Esophagus (tissue), 2 donors: Measurements from ENCODE around the gene SEPTIN1. TPM values are rescaled to one million over a fixed set of nuclear protein-coding genes. Genes with fewer than 3 reads are reported as not detected.
"Not testable (repeated sequence)": the region's sequence is repeated elsewhere in the genome, so short reads cannot be mapped to it uniquely, and the experiment has no call there.

ENCODE experiments used
- H3K27ac ChIP-seq, 2 donors: one replicate each; pipeline ENCODE4 v1.5.1; 2013; ENCODE audit warnings: low read depth in 2 of 2, mild to moderate bottlenecking in 2 of 2, inconsistent platforms in 1 of 2, low read length in 1 of 2, moderate library complexity in 1 of 2
- H3K27me3 ChIP-seq, 2 donors: one replicate each; pipeline ENCODE4 v1.6.1; 2013; ENCODE audit warnings: low read length in 2 of 2, control low read depth in 1 of 2, mild to moderate bottlenecking in 1 of 2; ENCODE audit not compliant: insufficient read depth in 2 of 2, control insufficient read depth in 1 of 2
- H3K36me3 ChIP-seq, 2 donors: one replicate each; pipeline ENCODE4 v1.6.1; 2013; ENCODE audit warnings: low read length in 1 of 2; ENCODE audit not compliant: control insufficient read depth in 2 of 2, insufficient read depth in 2 of 2
- H3K4me1 ChIP-seq, 2 donors: one replicate each; pipeline ENCODE4 v1.6.1; 2013; ENCODE audit warnings: low read length in 1 of 2; ENCODE audit not compliant: control insufficient read depth in 2 of 2, insufficient read depth in 2 of 2
- H3K4me3 ChIP-seq, 2 donors: one replicate each; pipeline ENCODE4 v1.5.1; 2013; ENCODE audit warnings: low read length in 2 of 2, mild to moderate bottlenecking in 2 of 2, low read depth in 1 of 2, moderate library complexity in 1 of 2
- H3K9me3 ChIP-seq, 2 donors: one replicate each; pipeline ENCODE4 v1.6.1; 2013; ENCODE audit warnings: mild to moderate bottlenecking in 2 of 2, low read depth in 1 of 2, low read length in 1 of 2, moderate library complexity in 1 of 2; ENCODE audit not compliant: control insufficient read depth in 2 of 2, insufficient read depth in 1 of 2
- WGBS, 2 donors: extraction: QIAGEN DNeasy Blood & Tissue Kit; methylation state at CpG; one replicate each; pipeline ENCODE4 v1.1.7; 2013; 5-methylcytosine and 5-hydroxymethylcytosine counted together
- polyA plus RNA-seq, 2 donors: library from polyadenylated mRNA; stranded (reverse); fragments of 200-250 nt; gene quantifications; one replicate each; pipeline ENCODE4 v1.2.3, GENCODE V29; 2013
- donor health status: healthy with polysubstance abuse.
- donor health status: Bipolar disorder and iron deficiency.

SEPTIN1 gene
- polyA plus RNA-seq, 2 donors, result 3.5 to 6.8 TPM

DNA sequence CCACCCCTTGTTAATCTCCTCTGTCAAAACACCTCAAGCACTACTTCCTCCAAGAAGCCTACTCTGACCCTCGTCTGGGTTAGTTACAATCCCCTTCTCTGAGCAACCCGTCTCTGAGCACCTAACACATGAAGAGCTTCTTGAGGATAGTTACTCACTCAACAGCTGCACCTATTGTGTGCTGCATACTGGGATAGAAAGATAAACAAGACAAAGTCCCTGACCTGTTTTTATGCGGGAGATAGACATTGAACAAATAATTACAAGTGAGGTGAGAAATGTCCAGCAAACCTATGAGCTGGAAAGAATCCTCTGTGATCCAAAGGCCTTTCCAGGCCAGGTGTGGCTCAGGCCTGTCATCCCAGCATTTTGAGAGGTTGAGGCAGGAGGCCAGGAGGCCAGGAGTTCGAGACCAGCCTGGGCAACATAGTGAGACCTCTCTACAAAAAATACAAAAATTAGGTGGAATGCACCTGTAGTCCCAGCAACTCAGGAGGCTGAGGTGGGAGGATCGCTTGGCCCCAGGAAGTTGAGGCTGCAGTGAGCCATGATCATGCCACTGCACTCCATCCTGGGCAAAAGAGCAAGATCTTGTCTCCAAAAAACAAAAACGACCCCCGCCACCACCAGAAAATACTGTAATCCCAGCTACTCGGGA is 19.5 kb upstream of the SEPTIN1 start:
- WGBS, 2 donors, result 75 to 78% methylated on average over 8 of the region's 8 CpGs
- H3K4me3 ChIP-seq, result no peak overlapping the region
- H3K27ac ChIP-seq, result no peak overlapping the region

DNA sequence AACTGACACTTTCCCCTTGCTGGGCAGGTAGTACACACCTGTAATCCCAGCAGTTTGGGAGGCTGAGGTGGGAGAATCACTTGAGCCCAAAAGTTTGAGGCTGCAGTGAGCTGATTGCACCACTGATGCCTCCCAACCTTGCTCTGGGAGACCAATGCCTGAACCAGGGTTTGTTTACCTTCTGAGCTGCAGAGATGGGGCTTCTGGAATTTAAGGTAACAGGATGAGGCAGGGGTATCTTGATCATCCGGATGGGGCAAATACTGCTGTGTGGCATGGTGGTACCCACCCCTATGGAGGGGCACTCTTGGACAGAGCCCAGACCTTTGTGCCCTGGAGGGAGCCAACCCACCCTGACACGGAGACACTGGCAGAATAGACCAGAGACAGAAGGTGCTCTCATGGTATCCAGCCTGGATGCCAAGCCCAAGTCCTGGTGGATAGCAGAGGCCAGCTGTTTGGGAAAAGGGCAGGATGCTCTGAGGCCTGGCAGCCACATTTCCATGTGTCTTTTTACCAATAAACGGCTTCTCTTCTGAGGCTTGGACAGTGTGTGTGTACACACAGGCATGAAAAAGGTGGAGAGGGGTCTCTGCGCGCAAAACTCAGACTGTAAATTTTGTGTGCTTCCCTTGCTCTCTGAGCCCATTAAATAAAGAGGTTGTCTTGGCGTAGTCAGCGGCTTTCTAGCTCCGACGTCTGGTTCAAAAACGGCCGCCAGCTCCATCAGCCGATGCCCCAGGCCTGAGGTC is 17.2 kb upstream of the SEPTIN1 start:
- Histone ChIP-seq H3K27me3 (no peaks in the 10 kb centered on the region), H3K4me3 (peak overlapping the region; percentile 44 to 76), H3K9me3 (no peaks in the 10 kb centered on the region), H3K36me3 (peaks cover 0 to 14% of the 10 kb centered on the region in 2 donors), H3K4me1 (peaks cover 0 to 6% of the 10 kb centered on the region in 2 donors), H3K27ac (peak overlapping the region; percentile 75 to 82)
- WGBS, 2 donors, result 12 to 20% methylated on average over 12 of the region's 12 CpGs

More for the DNA sequence above, 19.5 kb upstream of the SEPTIN1 start:
- H3K4me1 ChIP-seq, result peaks cover 0 to 2% of the 10 kb centered on the region in 2 donors
- peaks cover 0 to 14% of the 10 kb centered on the region in 2 donors for H3K36me3 ChIP-seq
- H3K9me3 ChIP-seq, result no peaks in the 10 kb centered on the region
- H3K27me3 ChIP-seq, result no peaks in the 10 kb centered on the region

DNA sequence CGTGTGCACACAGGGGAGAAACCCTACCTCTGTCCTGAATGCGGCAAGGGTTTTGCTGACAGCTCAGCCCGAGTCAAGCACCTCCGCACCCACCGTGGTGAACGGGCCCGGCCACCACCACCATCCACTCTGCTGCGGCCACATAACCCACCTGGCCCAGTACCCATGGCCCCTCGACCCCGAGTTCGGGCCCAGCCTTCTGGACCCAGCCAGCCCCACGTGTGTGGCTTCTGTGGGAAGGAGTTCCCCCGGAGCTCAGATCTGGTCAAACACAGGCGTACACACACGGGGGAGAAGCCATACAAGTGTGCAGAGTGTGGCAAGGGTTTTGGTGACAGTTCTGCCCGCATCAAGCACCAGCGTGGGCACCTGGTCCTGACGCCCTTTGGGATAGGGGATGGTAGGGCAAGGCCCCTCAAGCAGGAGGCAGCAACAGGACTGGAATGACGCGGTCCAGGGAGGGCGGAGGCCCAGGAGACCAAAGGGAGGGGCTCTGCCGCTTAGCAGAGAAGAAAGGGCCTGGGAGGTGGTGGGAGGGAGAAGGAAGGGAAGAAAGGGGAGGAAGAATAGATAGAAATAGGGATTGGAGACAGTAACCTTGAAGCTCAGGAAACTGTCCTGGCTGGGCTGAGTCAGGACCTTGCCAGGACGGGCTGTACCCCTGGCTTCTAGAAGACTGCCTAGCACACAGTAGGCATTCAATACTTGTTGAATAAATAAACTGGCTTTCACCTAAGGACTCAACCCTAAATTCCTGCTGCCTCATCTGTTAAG is 16.5 kb upstream of the SEPTIN1 start:
- Histone ChIP-seq H3K9me3 (no peaks in the 10 kb centered on the region), H3K27me3 (no peaks in the 10 kb centered on the region), H3K4me3 (no peak overlapping the region), H3K4me1 (peaks cover 0 to 6% of the 10 kb centered on the region in 2 donors), H3K36me3 (peaks cover 0 to 14% of the 10 kb centered on the region in 2 donors), H3K27ac (no peak overlapping the region)
- WGBS, 2 donors, result 77 to 85% methylated on average over 23 of the region's 23 CpGs

DNA sequence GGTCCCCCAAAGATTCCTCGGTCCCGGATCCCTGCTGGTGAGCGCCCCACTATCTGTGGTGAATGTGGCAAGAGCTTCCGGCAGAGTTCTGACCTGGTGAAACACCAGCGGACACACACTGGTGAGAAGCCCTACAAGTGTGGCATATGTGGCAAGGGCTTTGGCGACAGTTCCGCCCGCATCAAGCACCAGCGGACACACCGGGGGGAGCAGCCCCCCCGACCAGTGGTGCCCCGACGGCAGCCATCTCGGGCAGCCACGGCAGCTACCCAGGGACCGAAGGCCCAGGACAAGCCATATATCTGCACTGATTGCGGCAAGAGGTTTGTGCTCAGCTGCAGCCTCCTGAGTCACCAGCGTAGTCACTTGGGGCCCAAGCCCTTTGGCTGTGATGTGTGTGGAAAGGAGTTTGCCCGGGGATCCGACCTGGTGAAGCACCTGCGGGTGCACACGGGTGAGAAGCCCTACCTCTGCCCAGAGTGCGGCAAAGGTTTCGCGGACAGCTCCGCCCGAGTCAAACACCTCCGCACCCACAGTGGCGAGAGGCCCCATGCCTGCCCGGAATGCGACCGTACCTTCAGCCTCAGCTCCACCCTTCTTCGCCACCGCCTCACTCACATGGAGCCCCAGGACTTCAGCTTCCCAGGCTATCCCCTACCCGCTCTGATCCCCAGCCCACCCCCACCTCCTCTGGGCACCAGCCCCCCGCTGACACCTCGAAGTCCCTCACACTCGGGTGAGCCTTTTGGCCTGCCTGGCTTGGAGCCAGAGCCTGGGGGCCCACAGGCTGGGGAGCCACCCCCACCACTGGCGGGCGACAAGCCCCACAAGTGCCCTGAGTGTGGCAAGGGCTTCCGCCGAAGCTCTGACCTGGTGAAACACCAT is 15.7 kb upstream of the SEPTIN1 start:
- WGBS, 2 donors, result 90 to 91% methylated on average over 42 of the region's 42 CpGs
- no peak overlapping the region for H3K27ac ChIP-seq
- no peak overlapping the region for H3K4me3 ChIP-seq
- H3K27me3 ChIP-seq, result no peaks in the 10 kb centered on the region
- H3K9me3 ChIP-seq, result no peaks in the 10 kb centered on the region
- peaks cover 0 to 14% of the 10 kb centered on the region in 2 donors for H3K36me3 ChIP-seq
- peaks cover 0 to 6% of the 10 kb centered on the region in 2 donors for H3K4me1 ChIP-seq

DNA sequence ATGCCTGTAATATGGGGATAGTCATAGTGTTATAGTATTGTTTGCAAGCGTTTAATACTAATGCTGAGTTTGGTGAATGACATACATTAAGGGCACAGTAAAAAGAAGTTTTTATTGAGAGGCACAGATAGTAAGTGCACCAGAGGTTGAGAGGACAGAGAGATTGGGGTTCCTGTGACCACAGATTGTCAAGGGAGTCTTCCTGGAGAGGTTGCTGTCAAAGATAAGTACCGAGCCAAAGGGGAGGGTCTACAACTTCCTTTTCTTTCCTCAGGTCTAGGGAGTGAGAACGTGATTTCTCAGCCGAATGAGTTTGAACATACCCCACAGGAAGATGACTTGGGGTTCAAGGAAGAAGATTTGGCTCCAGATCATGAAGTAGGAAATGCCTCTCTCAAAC is 14.7 kb upstream of the SEPTIN1 start:
- no peaks in the 10 kb centered on the region for H3K27me3 ChIP-seq
- WGBS, 2 donors, result 71 to 74% methylated on average over 4 of the region's 4 CpGs
- H3K4me3 ChIP-seq, result no peak overlapping the region
- peaks cover 0 to 6% of the 10 kb centered on the region in 2 donors for H3K4me1 ChIP-seq
- H3K27ac ChIP-seq, result no peak overlapping the region
- H3K36me3 ChIP-seq, result peaks cover 0 to 14% of the 10 kb centered on the region in 2 donors
- H3K9me3 ChIP-seq, result no peaks in the 10 kb centered on the region

DNA sequence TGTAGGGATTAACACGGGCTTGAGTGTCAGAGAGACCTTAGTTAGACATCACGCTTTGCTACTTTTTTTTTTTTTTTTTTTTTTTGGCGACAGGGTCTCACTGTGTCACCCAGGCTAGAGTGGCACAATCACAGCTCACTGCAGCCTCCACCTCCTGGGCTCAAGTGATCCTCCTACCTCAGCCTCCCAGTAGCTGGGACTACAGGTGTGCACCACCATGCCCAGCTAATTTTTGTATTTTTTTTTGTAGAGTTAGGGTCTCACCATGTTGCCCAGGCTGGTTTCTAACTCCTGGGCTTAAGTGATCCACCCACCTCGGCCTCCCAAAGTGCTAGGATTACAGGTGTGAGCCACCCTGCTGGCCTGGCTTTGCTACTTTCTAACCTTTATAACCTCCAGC is 14.3 kb upstream of the SEPTIN1 start:
- H3K27ac ChIP-seq, H3K9me3 ChIP-seq, H3K27me3 ChIP-seq, H3K4me3 ChIP-seq, H3K4me1 ChIP-seq: not testable (repeated sequence)
- peaks cover 0 to 14% of the 10 kb centered on the region in 2 donors for H3K36me3 ChIP-seq
- 66 to 79% methylated on average over 4 of the region's 4 CpGs for WGBS, 2 donors

DNA sequence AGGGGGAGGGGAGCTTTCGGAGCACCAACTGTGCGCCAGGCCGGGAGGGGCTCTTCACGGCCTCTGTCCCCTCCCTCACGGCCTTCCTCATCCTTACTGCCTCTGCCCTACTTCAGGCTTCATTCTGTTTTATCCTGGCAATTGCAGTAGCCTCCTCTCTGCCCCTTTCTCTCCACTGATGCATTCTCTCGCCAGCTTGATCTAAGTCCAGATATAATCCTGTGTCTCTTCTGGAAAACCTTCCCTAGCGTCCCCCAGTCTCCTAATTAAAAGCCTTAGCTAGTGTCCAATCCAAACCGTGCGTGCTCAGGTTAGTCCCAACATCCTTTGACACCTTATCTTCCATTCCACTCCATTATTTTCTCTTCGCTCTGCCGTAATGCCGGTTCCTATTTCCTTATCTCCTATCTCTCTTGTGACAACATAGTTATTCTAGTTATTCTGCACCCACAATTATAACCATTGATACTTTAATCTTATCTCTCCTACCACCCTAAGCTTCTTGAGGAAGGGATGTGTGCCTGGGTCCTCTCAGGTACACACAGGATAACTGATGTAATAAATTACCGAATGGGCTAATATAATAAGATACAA is 13.7 kb upstream of the SEPTIN1 start:
- no peaks in the 10 kb centered on the region for H3K27me3 ChIP-seq
- H3K27ac ChIP-seq, result peak overlapping the region in 1 of 2 donors; percentile 69
- H3K36me3 ChIP-seq, result peaks cover 0 to 14% of the 10 kb centered on the region in 2 donors
- H3K4me3 ChIP-seq, result peak overlapping the region; percentile 69
- peaks cover 0 to 6% of the 10 kb centered on the region in 2 donors for H3K4me1 ChIP-seq
- WGBS, 2 donors, result 13 to 14% methylated on average over 12 to 13 of the region's 13 CpGs
- no peaks in the 10 kb centered on the region for H3K9me3 ChIP-seq

DNA sequence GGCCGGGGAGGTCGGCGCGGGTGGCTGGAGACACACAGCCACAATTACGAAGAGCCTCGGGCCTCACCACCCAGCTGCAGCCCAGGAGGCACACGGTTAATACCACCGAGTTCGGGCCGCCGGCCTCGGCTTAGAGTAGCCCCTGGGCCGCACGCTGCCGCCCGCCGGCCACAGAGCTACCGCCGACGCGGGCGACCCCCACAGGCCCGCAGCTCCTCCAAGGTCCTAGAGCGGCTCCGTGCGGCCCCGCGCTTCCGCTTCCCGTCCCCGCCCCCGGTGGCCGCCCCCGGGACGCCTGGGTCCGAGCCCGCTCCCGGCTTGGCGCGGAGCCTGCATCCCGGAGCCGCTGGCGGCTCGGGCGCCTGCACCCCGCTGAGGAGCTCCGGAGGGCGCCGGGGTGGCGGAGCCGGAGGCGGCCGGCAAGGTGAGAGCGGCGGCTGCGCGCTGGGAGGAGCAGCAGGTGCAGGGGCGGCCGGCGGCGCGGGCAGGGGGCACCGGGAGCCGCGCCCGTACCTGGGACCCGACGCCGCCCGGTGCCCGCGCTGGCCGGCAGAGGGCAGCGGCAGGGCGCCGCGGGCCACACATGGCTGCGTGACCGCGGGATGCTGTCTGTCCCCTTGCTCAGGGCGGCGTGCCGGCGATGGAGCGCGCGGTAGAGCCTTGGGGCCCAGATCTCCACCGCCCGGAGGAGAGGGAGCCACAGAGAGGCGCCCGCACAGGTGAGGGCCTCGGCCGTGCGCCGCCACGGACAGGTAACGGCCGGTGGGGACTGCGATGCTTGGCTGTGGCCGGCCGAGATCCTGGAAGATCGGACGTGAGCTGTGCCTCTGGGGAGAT is 13.0 kb upstream of the SEPTIN1 start, which contains the start of gene ZNF48:
Gene ZNF48 (plus strand): TSS at position 266 of the 837 bp plus-strand sequence. CDS start 375 bp downstream, at position 641.
- WGBS, 2 donors, result 1% methylated on average over 71 to 103 of the region's 103 CpGs
- peaks cover 0 to 14% of the 10 kb centered on the region in 2 donors for H3K36me3 ChIP-seq
- H3K4me1 ChIP-seq, result peaks cover 0 to 4% of the 10 kb centered on the region in 2 donors
- no peaks in the 10 kb centered on the region for H3K27me3 ChIP-seq
- H3K27ac ChIP-seq, result peak within 1 kb of the TSS; percentile 44 to 69
- H3K4me3 ChIP-seq, result peak within 1 kb of the TSS; percentile 69
- H3K9me3 ChIP-seq, result no peaks in the 10 kb centered on the region
